Amygdala (tissue), 56 donors: Measurements from ENCODE around the gene DUSP28.
"Not testable (repeated sequence)": the region's sequence is repeated elsewhere in the genome, so short reads cannot be mapped to it uniquely, and the experiment has no call there.

Experiments
- DNase-seq, 56 donors: peaks; one replicate each; lab custom pipeline; 2025; lab: John Stamatoyannopoulos, UW

The DUSP28 gene

GRCh38 chr2:240526521-240526920 lies 33.6 kb upstream of the DUSP28 start:
- no peak for DNase-seq

GRCh38 chr2:240527153-240527750 lies 32.9 kb upstream of the DUSP28 start:
- no peak for DNase-seq

- DNase-seq: no peak
Measured at GRCh38 chr2:240528406-240529040, 31.6 kb upstream of the DUSP28 start.

- no peak for DNase-seq
Measured at GRCh38 chr2:240529344-240529999, 30.7 kb upstream of the DUSP28 start.

- no peak for DNase-seq
Measured at GRCh38 chr2:240530181-240530580, 30.0 kb upstream of the DUSP28 start.

- DNase-seq: no peak
Measured at GRCh38 chr2:240531038-240531437, 29.1 kb upstream of the DUSP28 start.

GRCh38 chr2:240532031-240532775 lies 28.0 kb upstream of the DUSP28 start:
- no peak for DNase-seq

GRCh38 chr2:240538031-240538780 lies 22.0 kb upstream of the DUSP28 start:
- no peak for DNase-seq

GRCh38 chr2:240539101-240539500 lies 21.1 kb upstream of the DUSP28 start:
- DNase-seq: not testable (repeated sequence)

- no peak for DNase-seq
Measured at GRCh38 chr2:240539906-240540305, 20.3 kb upstream of the DUSP28 start.

- DNase-seq: no peak
Measured at GRCh38 chr2:240551288-240551687, 8.9 kb upstream of the DUSP28 start.

GRCh38 chr2:240551811-240552210 lies 8.3 kb upstream of the DUSP28 start:
- no peak for DNase-seq

GRCh38 chr2:240553956-240554480 lies 6.1 kb upstream of the DUSP28 start:
- DNase-seq: no peak

- DNase-seq: no peak
Measured at GRCh38 chr2:240554767-240555493, 5.2 kb upstream of the DUSP28 start.

- DNase-seq: no peak
Measured at GRCh38 chr2:240555541-240556250, 4.5 kb upstream of the DUSP28 start.

- DNase-seq: peak in 2 of 56 donors; percentile 28 to 37
Measured at GRCh38 chr2:240556553-240557100, 3.5 kb upstream of the DUSP28 start.

GRCh38 chr2:240557101-240557751 lies 2.9 kb upstream of the DUSP28 start:
- no peak for DNase-seq

- peak in 18 of 56 donors; percentile 18 to 68 (median 53) for DNase-seq
Measured at GRCh38 chr2:240557808-240558207, 2.3 kb upstream of the DUSP28 start, which contains the start of gene ANKMY1. ANKMY1 (minus strand) TSS chr2:240557988; CDS start chr2:240557335, 653 bp downstream.
